Measurements from ENCODE around the gene MEFV. TPM values are rescaled to one million over a fixed set of nuclear protein-coding genes. Genes with fewer than 3 reads are reported as not detected.

MEFV gene
- total and polyA plus RNA-seq, 2 of the 13 experiments (the other 11 are each of a cell fraction or from before 2014, with no cell fraction given), result 0.22 TPM; not detected in 1

- TF ChIP-seq, protein P1, sequence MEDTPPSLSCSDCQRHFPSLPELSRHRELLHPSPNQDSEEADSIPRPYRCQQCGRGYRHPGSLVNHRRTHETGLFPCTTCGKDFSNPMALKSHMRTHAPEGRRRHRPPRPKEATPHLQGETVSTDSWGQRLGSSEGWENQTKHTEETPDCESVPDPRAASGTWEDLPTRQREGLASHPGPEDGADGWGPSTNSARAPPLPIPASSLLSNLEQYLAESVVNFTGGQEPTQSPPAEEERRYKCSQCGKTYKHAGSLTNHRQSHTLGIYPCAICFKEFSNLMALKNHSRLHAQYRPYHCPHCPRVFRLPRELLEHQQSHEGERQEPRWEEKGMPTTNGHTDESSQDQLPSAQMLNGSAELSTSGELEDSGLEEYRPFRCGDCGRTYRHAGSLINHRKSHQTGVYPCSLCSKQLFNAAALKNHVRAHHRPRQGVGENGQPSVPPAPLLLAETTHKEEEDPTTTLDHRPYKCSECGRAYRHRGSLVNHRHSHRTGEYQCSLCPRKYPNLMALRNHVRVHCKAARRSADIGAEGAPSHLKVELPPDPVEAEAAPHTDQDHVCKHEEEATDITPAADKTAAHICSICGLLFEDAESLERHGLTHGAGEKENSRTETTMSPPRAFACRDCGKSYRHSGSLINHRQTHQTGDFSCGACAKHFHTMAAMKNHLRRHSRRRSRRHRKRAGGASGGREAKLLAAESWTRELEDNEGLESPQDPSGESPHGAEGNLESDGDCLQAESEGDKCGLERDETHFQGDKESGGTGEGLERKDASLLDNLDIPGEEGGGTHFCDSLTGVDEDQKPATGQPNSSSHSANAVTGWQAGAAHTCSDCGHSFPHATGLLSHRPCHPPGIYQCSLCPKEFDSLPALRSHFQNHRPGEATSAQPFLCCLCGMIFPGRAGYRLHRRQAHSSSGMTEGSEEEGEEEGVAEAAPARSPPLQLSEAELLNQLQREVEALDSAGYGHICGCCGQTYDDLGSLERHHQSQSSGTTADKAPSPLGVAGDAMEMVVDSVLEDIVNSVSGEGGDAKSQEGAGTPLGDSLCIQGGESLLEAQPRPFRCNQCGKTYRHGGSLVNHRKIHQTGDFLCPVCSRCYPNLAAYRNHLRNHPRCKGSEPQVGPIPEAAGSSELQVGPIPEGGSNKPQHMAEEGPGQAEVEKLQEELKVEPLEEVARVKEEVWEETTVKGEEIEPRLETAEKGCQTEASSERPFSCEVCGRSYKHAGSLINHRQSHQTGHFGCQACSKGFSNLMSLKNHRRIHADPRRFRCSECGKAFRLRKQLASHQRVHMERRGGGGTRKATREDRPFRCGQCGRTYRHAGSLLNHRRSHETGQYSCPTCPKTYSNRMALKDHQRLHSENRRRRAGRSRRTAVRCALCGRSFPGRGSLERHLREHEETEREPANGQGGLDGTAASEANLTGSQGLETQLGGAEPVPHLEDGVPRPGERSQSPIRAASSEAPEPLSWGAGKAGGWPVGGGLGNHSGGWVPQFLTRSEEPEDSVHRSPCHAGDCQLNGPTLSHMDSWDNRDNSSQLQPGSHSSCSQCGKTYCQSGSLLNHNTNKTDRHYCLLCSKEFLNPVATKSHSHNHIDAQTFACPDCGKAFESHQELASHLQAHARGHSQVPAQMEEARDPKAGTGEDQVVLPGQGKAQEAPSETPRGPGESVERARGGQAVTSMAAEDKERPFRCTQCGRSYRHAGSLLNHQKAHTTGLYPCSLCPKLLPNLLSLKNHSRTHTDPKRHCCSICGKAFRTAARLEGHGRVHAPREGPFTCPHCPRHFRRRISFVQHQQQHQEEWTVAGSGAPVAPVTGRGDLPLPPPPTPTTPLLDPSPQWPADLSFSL (CRISPR knock-in tag; IDR thresholded peaks at IDR 0.05), result peak; percentile 39; the same call in 1 of the 2 replicates
- TF ChIP-seq DR1 (CRISPR knock-in tag; IDR thresholded peaks at IDR 0.05) (peak; percentile 80), ZNF879 (CRISPR knock-in tag; IDR thresholded peaks at IDR 0.05) (no peak), ZNF282 (IDR thresholded peaks at IDR 0.05; ENCODE audit: partially characterized antibody) (no peak), ZKSCAN1 (IDR thresholded peaks at IDR 0.05; ENCODE audit: low read length) (no peak), ZNF616 (CRISPR knock-in tag; IDR thresholded peaks at IDR 0.05; ENCODE audit: low read depth) (no peak), SAP130 (CRISPR knock-in tag; IDR thresholded peaks at IDR 0.05; ENCODE audit: low read depth) (peak; percentile 92), CENPT (CRISPR knock-in tag; IDR thresholded peaks at IDR 0.05; ENCODE audit: low read depth) (no peak), MBNL3 (CRISPR knock-in tag; conservative IDR thresholded peaks at IDR 0.05) (no peak), IKZF4 (CRISPR knock-in tag; IDR thresholded peaks at IDR 0.05; ENCODE audit: borderline replicate concordance, low read depth, not compliant biosample characterization) (no peak), AHDC1 (CRISPR knock-in tag; IDR thresholded peaks at IDR 0.05; ENCODE audit: borderline replicate concordance) (no peak), ZNF619 (CRISPR knock-in tag; IDR thresholded peaks at IDR 0.05) (0 out of 2 replicates have a peak, but pooled peaks have one; percentile 8), ZNF607 (CRISPR knock-in tag; IDR thresholded peaks at IDR 0.05; ENCODE audit: borderline replicate concordance) (no peak), ZEB1 (IDR thresholded peaks at IDR 0.05; ENCODE audit: insufficient replicate concordance, low read depth) (no peak)
- TF ChIP-seq, protein P2, sequence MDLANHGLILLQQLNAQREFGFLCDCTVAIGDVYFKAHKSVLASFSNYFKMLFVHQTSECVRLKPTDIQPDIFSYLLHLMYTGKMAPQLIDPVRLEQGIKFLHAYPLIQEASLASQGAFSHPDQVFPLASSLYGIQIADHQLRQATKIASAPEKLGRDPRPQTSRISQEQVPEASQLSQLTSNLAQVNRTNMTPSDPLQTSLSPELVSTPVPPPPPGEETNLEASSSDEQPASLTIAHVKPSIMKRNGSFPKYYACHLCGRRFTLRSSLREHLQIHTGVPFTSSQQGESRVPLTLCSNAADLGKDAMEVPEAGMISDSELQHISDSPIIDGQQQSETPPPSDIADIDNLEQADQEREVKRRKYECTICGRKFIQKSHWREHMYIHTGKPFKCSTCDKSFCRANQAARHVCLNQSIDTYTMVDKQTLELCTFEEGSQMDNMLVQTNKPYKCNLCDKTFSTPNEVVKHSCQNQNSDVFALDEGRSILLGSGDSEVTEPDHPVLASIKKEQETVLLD (CRISPR knock-in tag; IDR thresholded peaks at IDR 0.05; ENCODE audit: low read depth), result no peak; the same call in 1 of the 2 replicates
Measured at GRCh38 chr16:3264137-3265036, 8.0 kb upstream of the MEFV start (continued).
